ENCODE measurements around the gene KIF3A. TPM values are rescaled to one million over a fixed set of nuclear protein-coding genes. Genes with fewer than 3 reads are reported as not detected.
A peak's percentile ranks its signal among the peaks of the same experiment; 100 is the strongest.

The KIF3A gene
- total RNA-seq, 1 experiment from 2014 or later: 12.7 TPM

- no peak for TF ChIP-seq REST (IDR thresholded peaks at IDR 0.05; ENCODE audit: low read depth)
- TF ChIP-seq MAX (IDR thresholded peaks at IDR 0.05): no peak
- no peak for TF ChIP-seq CTCF (IDR thresholded peaks at IDR 0.05 in 2 of 3, conservative IDR thresholded peaks at IDR 0.05 in 1 of 3; ENCODE audit: borderline replicate concordance in 1 of 3, insufficient read depth in 1 of 3, low read depth in 2 of 3, low read length in 2 of 3)
These were observed 18.6 kb downstream of the KIF3A start (continued) for GRCh38 chr5:132718544-132719312.

GRCh38 chr5:132714456-132715307 is 22.7 kb downstream of the KIF3A start:
- no peaks in the 10 kb centered on the region for H3K9me2 ChIP-seq (ENCODE audit: insufficient read depth)
- no peak overlapping the region for H3K4me3 ChIP-seq (replicated peaks in 1 of 2; ENCODE audit: low read depth in 1 of 2, low read length in 2 of 2)
- POLR2A ChIA-PET: no interaction called here
- no TSS peak for BruUV-seq (replicated peaks)
- RAD21 ChIA-PET (ENCODE audit: low non-redundant PET in 1 of 2, low total read pairs in 2 of 2, uncharacterized antibody in 2 of 2, unreplicated experiment in 2 of 2): no interaction called here
- no peaks in the 10 kb centered on the region for H3K4me1 ChIP-seq (ENCODE audit: control insufficient read depth in 1 of 2, insufficient read depth in 2 of 2, low read length in 2 of 2)
- ATAC-seq (peak; percentile 38; the same call in 1 of the 2 replicates), DNase-seq (ENCODE audit: low read depth, low spot score) (no peak)
- H3K27ac ChIP-seq (ENCODE audit: low read depth, low read length): no peak overlapping the region
- H3K79me2 ChIP-seq (ENCODE audit: insufficient read depth, low read length): no peaks in the 10 kb centered on the region
- no peak overlapping the region for H2AFZ ChIP-seq (ENCODE audit: low read depth, low read length, poor library complexity, severe bottlenecking)
- no peak overlapping the region for H3K9ac ChIP-seq (ENCODE audit: low read length)
- H4K20me1 ChIP-seq (ENCODE audit: insufficient read depth): no peaks in the 10 kb centered on the region
- no peak overlapping the region for H3K4me2 ChIP-seq (ENCODE audit: low read length)
- intact Hi-C loops (cut with micrococcal nuclease): loop anchor here (10.0 kb wide), 1 partner anchor 190 kb away; no protein-coding TSS in a partner anchor
- no peaks in the 10 kb centered on the region for H3K36me3 ChIP-seq (ENCODE audit: control insufficient read depth in 1 of 2, insufficient read depth in 2 of 2, low read length in 2 of 2)
- no peaks in the 10 kb centered on the region for H3K27me3 ChIP-seq (ENCODE audit: insufficient read depth, low read length)
- CTCF ChIA-PET: interaction anchor here (0.9 to 1.2 kb wide), 2 partner anchors 11 to 14 kb away, joined by 3 to 6 read pairs; no protein-coding TSS in a partner anchor
- no peaks in the 10 kb centered on the region for H3K9me3 ChIP-seq (ENCODE audit: control insufficient read depth in 1 of 2, insufficient read depth in 1 of 2, low read depth in 1 of 2, low read length in 2 of 2)
- no peak for TF ChIP-seq ATF3 (IDR thresholded peaks at IDR 0.05)
- peak; percentile 40 for TF ChIP-seq RAD21 (IDR thresholded peaks at IDR 0.05; ENCODE audit: low read depth)
- no peak for TF ChIP-seq REST (IDR thresholded peaks at IDR 0.05; ENCODE audit: low read depth)
- peak; percentile 27 to 60 (median 30); a peak in 4 of 6 replicates for TF ChIP-seq CTCF (IDR thresholded peaks at IDR 0.05 in 2 of 3, conservative IDR thresholded peaks at IDR 0.05 in 1 of 3; ENCODE audit: borderline replicate concordance in 1 of 3, insufficient read depth in 1 of 3, low read depth in 2 of 3, low read length in 2 of 3)
